Fibroblast of lung (primary cell): Measurements from ENCODE around the gene NXN. TPM values are rescaled to one million over a fixed set of nuclear protein-coding genes. Genes with fewer than 3 reads are reported as not detected.

Experiments
- DNase-seq, 2 donors: peaks; one replicate each; pipeline versions ENCODE4 v3.0.0 to v3.0.0-alpha.2; 2010; ENCODE audit warnings: low read depth in 2 of 2
- H2AFZ ChIP-seq: 2 replicates; pipeline ENCODE4 v1.5.1; 2012; ENCODE audit warnings: low read length, control low read depth, inconsistent platforms
- H3K27ac ChIP-seq: 2 replicates; pipeline ENCODE4 v1.5.1; 2011; ENCODE audit warnings: low read length, control low read depth; ENCODE audit not compliant: insufficient read depth
- H3K27me3 ChIP-seq: 2 replicates; pipeline ENCODE4 v1.5.1; 2011; ENCODE audit warnings: mild to moderate bottlenecking, low read length; ENCODE audit not compliant: control insufficient read depth, insufficient read depth
- H3K36me3 ChIP-seq: 2 replicates; pipeline ENCODE4 v1.5.1; 2011; ENCODE audit warnings: low read length; ENCODE audit not compliant: control insufficient read depth, insufficient read depth
- H3K4me1 ChIP-seq: 2 replicates; pipeline ENCODE4 v1.5.1; 2011; ENCODE audit warnings: low read length; ENCODE audit not compliant: control insufficient read depth, insufficient read depth; ENCODE audit errors: extremely low read depth
- H3K4me2 ChIP-seq: 2 replicates; pipeline ENCODE4 v1.5.1; 2011; ENCODE audit warnings: low read length, control low read depth; ENCODE audit not compliant: insufficient read depth; ENCODE audit errors: extremely low read depth
- H3K4me3 ChIP-seq, 4 experiments: fragments of 200-600 bp in 1 of 4; sonication (generic) in 1 of 4; replicated peaks in 1 of 4; 2 replicates each; pipeline ENCODE4 v1.5.1; 2011 to 2016; ENCODE audit warnings: low read length in 4 of 4, low read depth in 3 of 4, mild to moderate bottlenecking in 3 of 4, control low read depth in 2 of 4, inconsistent platforms in 1 of 4, mixed read lengths in 1 of 4; ENCODE audit not compliant: insufficient read depth in 1 of 4; ENCODE audit errors: control extremely low read depth in 1 of 4
- H3K79me2 ChIP-seq: 2 replicates; pipeline ENCODE4 v1.5.1; 2012; ENCODE audit warnings: mild to moderate bottlenecking, low read length, inconsistent platforms; ENCODE audit not compliant: control insufficient read depth, insufficient read depth
- H3K9ac ChIP-seq: 2 replicates; pipeline ENCODE4 v1.5.1; 2011; ENCODE audit warnings: mild to moderate bottlenecking, low read length, control low read depth; ENCODE audit not compliant: insufficient read depth
- H3K9me3 ChIP-seq: 2 replicates; pipeline ENCODE4 v1.5.1; 2012; ENCODE audit warnings: low read depth, low read length; ENCODE audit not compliant: control insufficient read depth, insufficient read depth
- H4K20me1 ChIP-seq: 2 replicates; pipeline ENCODE4 v1.5.1; 2011; ENCODE audit warnings: low read length; ENCODE audit not compliant: control insufficient read depth, insufficient read depth; ENCODE audit errors: extremely low read depth
- CTCF ChIP-seq, 2 donors: IDR thresholded peaks in 1 of 2; conservative IDR thresholded peaks in 1 of 2; 1 replicate in 1 of 2; 2 replicates in 1 of 2; pipeline ENCODE4 v1.5.1; 2011 to 2012; ENCODE audit warnings: low read length in 2 of 2, control low read depth in 1 of 2, inconsistent platforms in 1 of 2, low read depth in 1 of 2, mild to moderate bottlenecking in 1 of 2
- EZH2 ChIP-seq: IDR thresholded peaks from 2 replicates; pipeline ENCODE4 v1.5.1; 2012; ENCODE audit warnings: low read length, control low read depth, mild to moderate bottlenecking; ENCODE audit errors: missing control alignments
- polyA plus RNA-seq, 2 donors: library from polyadenylated mRNA; depleted of rRNA in 1 of 2; stranded (reverse) in 1 of 2; unstranded in 1 of 2; fragments of >200 nt; gene quantifications; 2 replicates each; pipeline ENCODE4 v1.2.1, GENCODE V29; 2011 to 2012; ENCODE audit warnings: missing spikeins in 1 of 2
- total RNA-seq: library from RNA; depleted of rRNA; stranded (reverse); fragments of >200 nt; gene quantifications from 2 replicates; pipeline ENCODE4 v1.2.1, GENCODE V29; 2014

The NXN gene
- total and polyA plus RNA-seq, 2 donors (not counting 1 experiment from before 2014, with no cell fraction given), result 38.5 to 53.8 TPM

GRCh38 chr17:1004769-1005295 is 25.3 kb upstream of the NXN start:
- Histone ChIP-seq H3K9me3 (no peaks in the 10 kb centered on the region), H4K20me1 (no peaks in the 10 kb centered on the region), H2AFZ (no peak overlapping the region), H3K9ac (no peak overlapping the region), H3K27me3 (no peaks in the 10 kb centered on the region), H3K27ac (no peak overlapping the region), H3K4me2 (no peak overlapping the region), H3K4me1 (peaks cover 49% of the 10 kb centered on the region), H3K4me3 (no peak overlapping the region), H3K79me2 (no peaks in the 10 kb centered on the region), H3K36me3 (peaks cover 21% of the 10 kb centered on the region)
- no peak for TF ChIP-seq EZH2
- TF ChIP-seq CTCF (conservative IDR thresholded peaks at IDR 0.05 in 1 of 2, IDR thresholded peaks at IDR 0.05 in 1 of 2; ENCODE audit: low read depth in 1 of 2, low read length in 2 of 2), result no peak
- DNase-seq, result no peak

GRCh38 chr17:1003972-1004768 is 24.6 kb upstream of the NXN start:
- H3K79me2 ChIP-seq, result peaks cover 4% of the 10 kb centered on the region
- H3K9ac ChIP-seq, result no peak overlapping the region
- H3K27me3 ChIP-seq, result no peaks in the 10 kb centered on the region
- H3K4me3 ChIP-seq, result no peak overlapping the region
- H3K4me2 ChIP-seq, result no peak overlapping the region
- H3K9me3 ChIP-seq, result no peaks in the 10 kb centered on the region
- no peak for TF ChIP-seq EZH2
- no peak for TF ChIP-seq CTCF (conservative IDR thresholded peaks at IDR 0.05 in 1 of 2, IDR thresholded peaks at IDR 0.05 in 1 of 2; ENCODE audit: low read depth in 1 of 2, low read length in 2 of 2)
- H3K4me1 ChIP-seq, result peaks cover 53% of the 10 kb centered on the region
- H3K36me3 ChIP-seq, result peaks cover 25% of the 10 kb centered on the region
- peak overlapping the region; percentile 23 for H3K27ac ChIP-seq
- H2AFZ ChIP-seq, result no peak overlapping the region
- no peak for DNase-seq
- H4K20me1 ChIP-seq, result no peaks in the 10 kb centered on the region

- peaks cover 55% of the 10 kb centered on the region for H3K4me1 ChIP-seq
- no peak for DNase-seq
- no peak overlapping the region for H3K4me3 ChIP-seq
- peak overlapping the region; percentile 23 for H3K4me2 ChIP-seq
- H4K20me1 ChIP-seq, result no peaks in the 10 kb centered on the region
- H3K9ac ChIP-seq, result no peak overlapping the region
- TF ChIP-seq CTCF (conservative IDR thresholded peaks at IDR 0.05 in 1 of 2, IDR thresholded peaks at IDR 0.05 in 1 of 2; ENCODE audit: low read depth in 1 of 2, low read length in 2 of 2) (no peak), EZH2 (no peak)
- peak overlapping the region; percentile 86 for H3K27ac ChIP-seq
- H3K27me3 ChIP-seq, result no peaks in the 10 kb centered on the region
- H2AFZ ChIP-seq, result no peak overlapping the region
- H3K79me2 ChIP-seq, result peaks cover 8% of the 10 kb centered on the region
- no peaks in the 10 kb centered on the region for H3K9me3 ChIP-seq
- peaks cover 25% of the 10 kb centered on the region for H3K36me3 ChIP-seq
Observed at GRCh38 chr17:1003633-1003971, 24.0 kb upstream of the NXN start.
